Left lung (tissue), 10 donors: ENCODE data around the gene NBPF3. TPM values are rescaled to one million over a fixed set of nuclear protein-coding genes. Genes with fewer than 3 reads are reported as not detected.
"Not testable (repeated sequence)": the region's sequence is repeated elsewhere in the genome, so short reads cannot be mapped to it uniquely, and the experiment has no call there.

Experiments
- ATAC-seq: fragments of 200-7000 bp; cut with Tn5 transposase; one replicate; pipeline ENCODE4 v1.9.1; 2020; ENCODE audit warnings: moderate library complexity
- DNase-seq, 4 donors: peaks; one replicate each; pipeline ENCODE4 v3.0.0-alpha.2; 2013 to 2020
- H3K27ac ChIP-seq, 2 donors: fragments of 200-600 bp; sonication (generic) in 1 of 2; one replicate each; pipeline versions ENCODE4 v1.5.0 to v1.8.0; 2020 to 2021
- H3K27me3 ChIP-seq, 2 donors: fragments of 200-600 bp; sonication (generic) in 1 of 2; one replicate each; pipeline versions ENCODE4 v1.5.0 to v1.8.0; 2020 to 2021
- H3K36me3 ChIP-seq, 2 donors: fragments of 200-600 bp; sonication (generic) in 1 of 2; one replicate each; pipeline versions ENCODE4 v1.5.0 to v1.8.0; 2020 to 2021
- H3K4me1 ChIP-seq, 2 donors: fragments of 200-600 bp; one replicate each; pipeline ENCODE4 v1.8.0; 2021
- H3K4me3 ChIP-seq, 2 donors: fragments of 200-600 bp; sonication (generic) in 1 of 2; one replicate each; pipeline versions ENCODE4 v1.5.0 to v1.8.0; 2020 to 2021; ENCODE audit warnings: mild to moderate bottlenecking in 1 of 2
- H3K9me3 ChIP-seq, 2 donors: fragments of 200-600 bp; sonication (generic) in 1 of 2; one replicate each; pipeline versions ENCODE4 v1.5.0 to v1.8.0; 2020 to 2021
- CTCF ChIP-seq, 2 donors: fragments of 200-600 bp; sonication (generic) in 1 of 2; IDR thresholded peaks; one replicate each; pipeline versions ENCODE4 v1.5.0 to v1.8.0; 2021; ENCODE audit warnings: antibody characterized with exemption in 2 of 2
- intact Hi-C, 2 donors: fragments of 100-400 bp; cut with DNase I; formaldehyde crosslinking; loops; one replicate each; pipeline versions ENCODE4 v1.11.2 to v1.14.2; 2022
- polyA plus RNA-seq, 6 donors: library from polyadenylated mRNA; unstranded; fragments of 120-200 nt; gene quantifications; one replicate each; pipeline ENCODE4 v1.2.1, GENCODE V29; 2013; ENCODE audit not compliant: insufficient read length in 6 of 6
- total RNA-seq, 2 donors: library from RNA; stranded (reverse); fragmentation: NEBNext Ultra II Directional; extraction: Animal tissue kit (Norgen Biotek cat#: 25700); gene quantifications; one replicate each; pipeline ENCODE4 v1.2.1, GENCODE V29; 2021
- donor health status: DM: no; HTN: yes; CAD: no.
- donor health status: DM: no; HTN: no; CAD: no.

NBPF3 gene
- total and polyA plus RNA-seq, 8 donors, result 3.6 to 23.5 (median 16.5) TPM

GRCh38 chr1:21439345-21439720 lies 604 bp upstream of the NBPF3 start:
- TF ChIP-seq CTCF (IDR thresholded peaks at IDR 0.05), result no peak
- H3K4me1 ChIP-seq, result peaks cover 0 to 6% of the 10 kb centered on the region in 2 donors
- H3K36me3 ChIP-seq, result no peaks in the 10 kb centered on the region
- no peak for ATAC-seq
- intact Hi-C loops, result no loop called here
- H3K27ac ChIP-seq, result no peak overlapping the region
- peaks cover 0 to 70% of the 10 kb centered on the region in 2 donors for H3K27me3 ChIP-seq
- H3K9me3 ChIP-seq, result no peaks in the 10 kb centered on the region
- no peak for DNase-seq
- H3K4me3 ChIP-seq, result peak overlapping the region; percentile 55 to 73

- peaks cover 0 to 56% of the 10 kb centered on the region in 2 donors for H3K27me3 ChIP-seq
- DNase-seq, H3K4me1 ChIP-seq, intact Hi-C loops, H3K36me3 ChIP-seq, H3K27ac ChIP-seq, ATAC-seq, H3K9me3 ChIP-seq: not testable (repeated sequence)
- H3K4me3 ChIP-seq, result peak overlapping the region; percentile 55 to 73
Observed at GRCh38 chr1:21440630-21441125, 741 bp downstream of the NBPF3 start.

- ATAC-seq, H3K4me3 ChIP-seq, H3K4me1 ChIP-seq, DNase-seq, H3K27me3 ChIP-seq, H3K36me3 ChIP-seq, H3K9me3 ChIP-seq, intact Hi-C loops, H3K27ac ChIP-seq: not testable (repeated sequence)
Observed at GRCh38 chr1:21446647-21447046, 6.7 kb downstream of the NBPF3 start.

GRCh38 chr1:21447311-21447710 lies 7.4 kb downstream of the NBPF3 start:
- ATAC-seq, result no peak
- intact Hi-C loops, result no loop called here
- H3K4me3 ChIP-seq, result no peak overlapping the region
- no peaks in the 10 kb centered on the region for H3K36me3 ChIP-seq
- DNase-seq, result no peak
- H3K4me1 ChIP-seq, result no peaks in the 10 kb centered on the region
- H3K9me3 ChIP-seq, result no peaks in the 10 kb centered on the region
- no peaks in the 10 kb centered on the region for H3K27me3 ChIP-seq
- no peak overlapping the region for H3K27ac ChIP-seq
- TF ChIP-seq CTCF (IDR thresholded peaks at IDR 0.05), result no peak

GRCh38 chr1:21449906-21450305 lies 10.0 kb downstream of the NBPF3 start:
- Histone ChIP-seq H3K27me3 (no peaks in the 10 kb centered on the region), H3K27ac (no peak overlapping the region), H3K4me3 (no peak overlapping the region), H3K36me3 (no peaks in the 10 kb centered on the region), H3K4me1 (peaks cover 0 to 11% of the 10 kb centered on the region in 2 donors), H3K9me3 (no peaks in the 10 kb centered on the region)
- no peak for TF ChIP-seq CTCF (IDR thresholded peaks at IDR 0.05)
- ATAC-seq (no peak), DNase-seq (no peak)
- intact Hi-C loops, result no loop called here

- Histone ChIP-seq H3K9me3 (no peaks in the 10 kb centered on the region), H3K4me3 (no peak overlapping the region), H3K27ac (no peak overlapping the region), H3K4me1 (peaks cover 0 to 11% of the 10 kb centered on the region in 2 donors), H3K27me3 (no peaks in the 10 kb centered on the region), H3K36me3 (no peaks in the 10 kb centered on the region)
- ATAC-seq, result no peak
- no peak for DNase-seq
- intact Hi-C loops, result no loop called here
- TF ChIP-seq CTCF (IDR thresholded peaks at IDR 0.05), result no peak
Observed at GRCh38 chr1:21451212-21451611, 11.3 kb downstream of the NBPF3 start.
